Activated naive CD4-positive, alpha-beta T cell treated with anti-CD3 and anti-CD28 coated beads, Interleukin-2, amount 10 ng/mL, durations not matched to agents 7 days and 5 days (primary cell): ENCODE data around the gene MAPK8IP3.
"Not testable (repeated sequence)": the region's sequence is repeated elsewhere in the genome, so short reads cannot be mapped to it uniquely, and the experiment has no call there.

Experiments
- CTCF ChIA-PET: fragments of 350-600 bp; sonication (Branson Sonifier 250); formaldehyde crosslinking; loops from one replicate; lab custom pipeline; 2021; ENCODE audit warnings: antibody characterized with exemption; lab: Charles Lee
- DNase-seq: peaks from one replicate; pipeline ENCODE4 v3.0.0-alpha.2; 2020
- H3K27ac Mint-ChIP-seq: one replicate; pipeline ENCODE4 v1.8.0; 2021; ENCODE audit warnings: mild to moderate bottlenecking, moderate library complexity, mixed read lengths
- H3K27me3 Mint-ChIP-seq: one replicate; pipeline ENCODE4 v1.8.0; 2021; ENCODE audit warnings: mild to moderate bottlenecking, mixed read lengths
- H3K36me3 Mint-ChIP-seq: one replicate; pipeline ENCODE4 v1.8.0; 2021; ENCODE audit warnings: mixed read lengths
- H3K4me1 Mint-ChIP-seq: one replicate; pipeline ENCODE4 v1.8.0; 2021; ENCODE audit warnings: mixed read lengths
- H3K4me3 Mint-ChIP-seq: one replicate; pipeline ENCODE4 v1.8.0; 2021; ENCODE audit warnings: mild to moderate bottlenecking, moderate library complexity, mixed read lengths
- H3K9me3 Mint-ChIP-seq: one replicate; pipeline ENCODE4 v1.8.0; 2021; ENCODE audit warnings: mixed read lengths

The MAPK8IP3 gene

GRCh38 chr16:1799263-1799662 is 93.3 kb downstream of the MAPK8IP3 start:
- H3K4me3 Mint-ChIP-seq, H3K27me3 Mint-ChIP-seq, H3K27ac Mint-ChIP-seq: not testable (repeated sequence)

GRCh38 chr16:1800701-1801100 is 94.7 kb downstream of the MAPK8IP3 start:
- Mint-ChIP-seq H3K4me3 (no peak overlapping the region), H3K27me3 (peaks cover 4% of the 10 kb centered on the region), H3K27ac (no peak overlapping the region), H3K36me3 (peaks cover 10% of the 10 kb centered on the region), H3K4me1 (no peaks in the 10 kb centered on the region), H3K9me3 (peaks cover 29% of the 10 kb centered on the region)
- CTCF ChIA-PET: no interaction called here
- DNase-seq: no peak

More at GRCh38 chr16:1799263-1799662, 93.3 kb downstream of the MAPK8IP3 start:
- H3K4me1 Mint-ChIP-seq, DNase-seq, CTCF ChIA-PET, H3K36me3 Mint-ChIP-seq: not testable (repeated sequence)
- H3K9me3 Mint-ChIP-seq: peaks cover 29% of the 10 kb centered on the region

- DNase-seq: no peak
- CTCF ChIA-PET: no interaction called here
- H3K36me3 Mint-ChIP-seq: peaks cover 13% of the 10 kb centered on the region
- H3K27me3 Mint-ChIP-seq: no peaks in the 10 kb centered on the region
- no peaks in the 10 kb centered on the region for H3K9me3 Mint-ChIP-seq
- H3K4me3 Mint-ChIP-seq: no peak overlapping the region
- peaks cover 2% of the 10 kb centered on the region for H3K4me1 Mint-ChIP-seq
- no peak overlapping the region for H3K27ac Mint-ChIP-seq
Observed at GRCh38 chr16:1807626-1808025, 101.6 kb downstream of the MAPK8IP3 start.

GRCh38 chr16:1808691-1809090 is 102.7 kb downstream of the MAPK8IP3 start:
- no peak for DNase-seq
- no peaks in the 10 kb centered on the region for H3K27me3 Mint-ChIP-seq
- H3K4me3 Mint-ChIP-seq: no peak overlapping the region
- H3K4me1 Mint-ChIP-seq: peaks cover 5% of the 10 kb centered on the region
- H3K9me3 Mint-ChIP-seq: no peaks in the 10 kb centered on the region
- CTCF ChIA-PET: interaction anchor here (0.6 kb wide), 1 partner anchor 57 kb away, joined by 3 read pairs; no protein-coding TSS in a partner anchor
- no peak overlapping the region for H3K27ac Mint-ChIP-seq
- peaks cover 17% of the 10 kb centered on the region for H3K36me3 Mint-ChIP-seq

GRCh38 chr16:1809281-1809801 is 103.3 kb downstream of the MAPK8IP3 start:
- CTCF ChIA-PET: no interaction called here
- no peak overlapping the region for H3K4me3 Mint-ChIP-seq
- H3K9me3 Mint-ChIP-seq: no peaks in the 10 kb centered on the region
- H3K36me3 Mint-ChIP-seq: peaks cover 17% of the 10 kb centered on the region
- DNase-seq: no peak
- peaks cover 5% of the 10 kb centered on the region for H3K4me1 Mint-ChIP-seq
- H3K27ac Mint-ChIP-seq: no peak overlapping the region
- H3K27me3 Mint-ChIP-seq: no peaks in the 10 kb centered on the region

GRCh38 chr16:1810106-1810505 is 104.1 kb downstream of the MAPK8IP3 start:
- peaks cover 5% of the 10 kb centered on the region for H3K4me1 Mint-ChIP-seq

GRCh38 chr16:1810536-1810935 is 104.5 kb downstream of the MAPK8IP3 start:
- CTCF ChIA-PET: no interaction called here
- Mint-ChIP-seq H3K4me1 (peaks cover 5% of the 10 kb centered on the region), H3K9me3 (no peaks in the 10 kb centered on the region), H3K27me3 (no peaks in the 10 kb centered on the region), H3K36me3 (peaks cover 20% of the 10 kb centered on the region), H3K27ac (no peak overlapping the region), H3K4me3 (no peak overlapping the region)
- no peak for DNase-seq

More at GRCh38 chr16:1810106-1810505, 104.1 kb downstream of the MAPK8IP3 start:
- no peak for DNase-seq
- Mint-ChIP-seq H3K4me3 (no peak overlapping the region), H3K9me3 (no peaks in the 10 kb centered on the region), H3K27ac (no peak overlapping the region), H3K36me3 (peaks cover 17% of the 10 kb centered on the region), H3K27me3 (no peaks in the 10 kb centered on the region)
- CTCF ChIA-PET: no interaction called here

- peak; percentile 73 for DNase-seq
- Mint-ChIP-seq H3K4me3 (no peak overlapping the region), H3K9me3 (no peaks in the 10 kb centered on the region), H3K27me3 (no peaks in the 10 kb centered on the region), H3K27ac (no peak overlapping the region), H3K4me1 (peaks cover 5% of the 10 kb centered on the region), H3K36me3 (peaks cover 13% of the 10 kb centered on the region)
- CTCF ChIA-PET: interaction anchor here (1.0 to 1.7 kb wide), 4 partner anchors 11 to 111 kb away, joined by 3 to 6 read pairs (median 3); no protein-coding TSS in a partner anchor
Observed at GRCh38 chr16:1812732-1813163, 106.8 kb downstream of the MAPK8IP3 start.

- Mint-ChIP-seq H3K36me3 (peaks cover 11% of the 10 kb centered on the region), H3K27me3 (no peaks in the 10 kb centered on the region), H3K27ac (no peak overlapping the region), H3K4me3 (no peak overlapping the region), H3K4me1 (peaks cover 5% of the 10 kb centered on the region), H3K9me3 (no peaks in the 10 kb centered on the region)
- CTCF ChIA-PET: interaction anchor here (0.6 kb wide), 1 partner anchor 66 kb away, joined by 5 read pairs; no protein-coding TSS in a partner anchor
- no peak for DNase-seq
Observed at GRCh38 chr16:1815461-1815860, 109.5 kb downstream of the MAPK8IP3 start.

- Mint-ChIP-seq H3K27ac (no peak overlapping the region), H3K4me1 (peaks cover 5% of the 10 kb centered on the region), H3K4me3 (no peak overlapping the region), H3K36me3 (peaks cover 11% of the 10 kb centered on the region), H3K27me3 (no peaks in the 10 kb centered on the region), H3K9me3 (no peaks in the 10 kb centered on the region)
- no peak for DNase-seq
- CTCF ChIA-PET: no interaction called here
Observed at GRCh38 chr16:1816396-1817275, 110.6 kb downstream of the MAPK8IP3 start.

- peaks cover 11% of the 10 kb centered on the region for H3K36me3 Mint-ChIP-seq
- no peaks in the 10 kb centered on the region for H3K27me3 Mint-ChIP-seq
- CTCF ChIA-PET: interaction anchor here (0.6 kb wide), 1 partner anchor 199 kb away, joined by 3 read pairs; no protein-coding TSS in a partner anchor
- no peak for DNase-seq
- H3K27ac Mint-ChIP-seq: no peak overlapping the region
- peaks cover 5% of the 10 kb centered on the region for H3K4me1 Mint-ChIP-seq
- no peak overlapping the region for H3K4me3 Mint-ChIP-seq
- H3K9me3 Mint-ChIP-seq: no peaks in the 10 kb centered on the region
Observed at GRCh38 chr16:1817276-1817589, 111.2 kb downstream of the MAPK8IP3 start.

- DNase-seq: no peak
- H3K36me3 Mint-ChIP-seq: peaks cover 13% of the 10 kb centered on the region
- no peaks in the 10 kb centered on the region for H3K9me3 Mint-ChIP-seq
- H3K4me3 Mint-ChIP-seq: no peak overlapping the region
- H3K27ac Mint-ChIP-seq: no peak overlapping the region
- H3K4me1 Mint-ChIP-seq: peaks cover 2% of the 10 kb centered on the region
- no peaks in the 10 kb centered on the region for H3K27me3 Mint-ChIP-seq
- CTCF ChIA-PET: interaction anchor here (0.6 kb wide), 1 partner anchor 199 kb away, joined by 3 read pairs; no protein-coding TSS in a partner anchor
Observed at GRCh38 chr16:1817716-1818115, 111.7 kb downstream of the MAPK8IP3 start.

GRCh38 chr16:1818204-1818872 is 112.3 kb downstream of the MAPK8IP3 start:
- no peaks in the 10 kb centered on the region for H3K27me3 Mint-ChIP-seq
- no peak for DNase-seq
- CTCF ChIA-PET: no interaction called here
- no peaks in the 10 kb centered on the region for H3K4me1 Mint-ChIP-seq
- H3K36me3 Mint-ChIP-seq: peaks cover 10% of the 10 kb centered on the region
- no peak overlapping the region for H3K4me3 Mint-ChIP-seq
- H3K9me3 Mint-ChIP-seq: no peaks in the 10 kb centered on the region
- no peak overlapping the region for H3K27ac Mint-ChIP-seq

- CTCF ChIA-PET: no interaction called here
Observed at GRCh38 chr16:1818873-1819525, 113.0 kb downstream of the MAPK8IP3 start.

More at GRCh38 chr16:1818873-1819525, 113.0 kb downstream of the MAPK8IP3 start:
- Mint-ChIP-seq H3K27me3 (no peaks in the 10 kb centered on the region), H3K4me3 (no peak overlapping the region), H3K27ac (no peak overlapping the region), H3K9me3 (no peaks in the 10 kb centered on the region), H3K36me3 (peaks cover 9% of the 10 kb centered on the region), H3K4me1 (peaks cover 4% of the 10 kb centered on the region)
- DNase-seq: no peak
